Measurements from ENCODE around the gene FBXW2. TPM values are rescaled to one million over a fixed set of nuclear protein-coding genes. Genes with fewer than 3 reads are reported as not detected.

The FBXW2 gene, protein sequence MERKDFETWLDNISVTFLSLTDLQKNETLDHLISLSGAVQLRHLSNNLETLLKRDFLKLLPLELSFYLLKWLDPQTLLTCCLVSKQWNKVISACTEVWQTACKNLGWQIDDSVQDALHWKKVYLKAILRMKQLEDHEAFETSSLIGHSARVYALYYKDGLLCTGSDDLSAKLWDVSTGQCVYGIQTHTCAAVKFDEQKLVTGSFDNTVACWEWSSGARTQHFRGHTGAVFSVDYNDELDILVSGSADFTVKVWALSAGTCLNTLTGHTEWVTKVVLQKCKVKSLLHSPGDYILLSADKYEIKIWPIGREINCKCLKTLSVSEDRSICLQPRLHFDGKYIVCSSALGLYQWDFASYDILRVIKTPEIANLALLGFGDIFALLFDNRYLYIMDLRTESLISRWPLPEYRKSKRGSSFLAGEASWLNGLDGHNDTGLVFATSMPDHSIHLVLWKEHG
- total RNA-seq = 10 to 100 TPM; 66.7 to 72.7 (median 66.9) TPM

DNA sequence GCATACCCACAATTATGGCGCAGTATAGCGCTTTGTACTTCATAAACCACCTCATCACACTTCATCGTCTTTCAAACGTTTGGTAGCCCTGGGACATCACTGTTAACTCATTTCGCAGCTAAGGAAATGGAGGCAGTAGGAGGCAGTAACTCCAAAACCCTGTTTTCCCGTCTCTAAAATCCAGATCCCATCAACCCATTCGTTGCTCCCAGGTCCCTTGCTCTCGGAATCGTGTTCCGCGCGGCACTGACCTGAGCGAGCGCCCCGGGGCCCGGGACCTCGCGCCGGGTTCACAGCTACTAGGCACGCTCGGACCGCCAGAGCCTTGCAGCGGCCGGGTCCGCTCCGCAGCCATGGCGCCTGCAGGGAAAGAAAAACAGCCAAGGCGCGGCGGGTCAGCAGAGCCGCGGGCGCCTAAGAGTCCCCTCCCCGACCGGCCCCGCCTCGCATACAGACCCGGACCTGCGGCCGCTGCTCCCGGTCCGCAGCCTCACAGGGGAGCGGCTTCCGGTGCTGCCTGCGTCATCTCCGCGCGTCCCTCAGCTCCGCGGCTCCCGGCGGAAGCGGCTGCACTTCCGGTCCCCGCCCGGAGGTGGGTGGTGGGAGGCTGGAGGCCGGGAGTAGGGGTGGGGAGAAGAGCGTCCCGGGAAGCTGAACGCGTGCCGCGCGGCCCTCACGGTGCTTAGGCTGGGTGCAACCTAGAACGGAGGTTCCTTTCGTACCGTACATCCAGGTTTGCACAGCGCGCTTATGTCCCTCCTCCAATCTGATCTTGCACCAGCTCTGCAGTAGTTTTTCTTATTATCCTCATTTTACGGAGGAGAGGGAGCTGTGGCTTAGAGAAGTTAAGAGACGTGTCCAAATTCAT is at the start of gene FBXW2:
TSS of gene FBXW2 (minus strand) at position 519 of the 868 bp plus-strand sequence. CDS start 5,158 bp downstream, outside the sequence.
- H3K27me3 Mint-ChIP-seq (ENCODE audit: low read depth) = no peaks in the 10 kb centered on the region
- DNase-seq = peak; percentile 75
- peaks cover 13% of the 10 kb centered on the region for H3K36me3 Mint-ChIP-seq (ENCODE audit: insufficient read depth)
- H3K9me3 Mint-ChIP-seq = no peaks in the 10 kb centered on the region
- peak; percentile 94 to 96 for ATAC-seq
- peaks cover 49% of the 10 kb centered on the region for H3K4me1 Mint-ChIP-seq (ENCODE audit: low read depth)
- H3K4me3 Mint-ChIP-seq = peak within 1 kb of the TSS; percentile 94

DNA sequence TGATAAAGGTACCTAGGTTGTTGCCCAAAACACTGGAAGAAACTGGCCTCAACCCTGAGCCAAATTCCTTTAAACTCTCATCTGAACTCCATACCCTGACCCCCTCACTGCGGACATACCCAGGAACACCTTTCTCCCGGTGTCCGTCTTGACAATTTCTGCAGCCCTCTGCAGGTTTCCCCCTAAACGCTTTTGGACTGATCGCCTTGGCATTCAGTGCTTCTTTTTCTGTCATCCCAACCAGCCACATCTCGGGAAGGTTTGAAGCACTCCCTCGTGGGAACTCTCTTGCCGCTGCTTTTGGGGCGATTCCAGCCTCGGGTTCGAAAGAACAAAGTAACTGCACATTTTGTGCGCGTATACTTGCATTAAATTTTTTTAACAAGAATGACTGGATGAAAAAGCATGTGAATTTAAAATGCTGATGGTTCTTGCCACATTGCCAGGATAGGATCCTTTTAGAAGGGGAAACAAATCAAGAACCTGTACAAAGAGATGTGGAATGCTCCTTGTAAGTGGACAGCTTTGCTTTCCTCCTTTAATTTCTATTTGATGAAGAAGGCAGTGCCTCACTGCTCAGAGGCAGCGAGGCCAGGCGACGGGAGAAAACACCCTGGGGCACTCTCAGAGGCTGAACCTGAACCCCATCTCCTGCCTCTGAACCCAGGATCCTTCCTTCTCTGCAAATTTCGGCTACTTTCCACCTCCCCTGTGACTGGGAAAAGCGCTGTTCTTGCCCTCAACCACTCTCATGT is 48.9 kb upstream of the FBXW2 start:
- DNase-seq (no peak), ATAC-seq (peak in 1 of 2 donors; percentile 2)
- Mint-ChIP-seq H3K4me3 (peak overlapping the region; percentile 96), H3K9me3 (no peaks in the 10 kb centered on the region), H3K27me3 (ENCODE audit: low read depth) (no peaks in the 10 kb centered on the region), H3K36me3 (ENCODE audit: insufficient read depth) (peaks cover 28% of the 10 kb centered on the region), H3K4me1 (ENCODE audit: low read depth) (peaks cover 78% of the 10 kb centered on the region)

DNA sequence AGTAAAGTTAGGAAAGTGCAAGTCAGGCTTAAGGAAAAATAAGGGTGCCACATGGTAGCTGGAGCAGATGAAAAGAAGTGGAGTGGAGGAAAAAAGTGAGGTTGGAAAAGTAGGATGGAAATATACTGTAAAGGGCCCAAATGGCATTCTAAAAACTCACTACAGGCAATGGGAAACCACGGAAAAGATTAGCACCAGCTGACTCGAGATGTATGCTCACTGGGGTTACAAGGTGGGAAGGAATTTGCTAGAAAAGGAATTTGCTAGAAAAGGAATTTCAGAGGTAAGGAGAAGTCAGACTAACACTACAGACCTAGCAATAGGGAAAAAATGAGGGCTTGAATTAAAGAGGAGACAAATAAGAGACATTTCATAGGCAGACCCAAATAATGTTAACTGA is 45.9 kb upstream of the FBXW2 start:
- Mint-ChIP-seq H3K27me3 (ENCODE audit: low read depth) (no peaks in the 10 kb centered on the region), H3K9me3 (no peaks in the 10 kb centered on the region), H3K36me3 (ENCODE audit: insufficient read depth) (peaks cover 37% of the 10 kb centered on the region), H3K4me1 (ENCODE audit: low read depth) (peaks cover 52% of the 10 kb centered on the region), H3K4me3 (peak overlapping the region; percentile 25)
- no peak for DNase-seq
- ATAC-seq = no peak

DNA sequence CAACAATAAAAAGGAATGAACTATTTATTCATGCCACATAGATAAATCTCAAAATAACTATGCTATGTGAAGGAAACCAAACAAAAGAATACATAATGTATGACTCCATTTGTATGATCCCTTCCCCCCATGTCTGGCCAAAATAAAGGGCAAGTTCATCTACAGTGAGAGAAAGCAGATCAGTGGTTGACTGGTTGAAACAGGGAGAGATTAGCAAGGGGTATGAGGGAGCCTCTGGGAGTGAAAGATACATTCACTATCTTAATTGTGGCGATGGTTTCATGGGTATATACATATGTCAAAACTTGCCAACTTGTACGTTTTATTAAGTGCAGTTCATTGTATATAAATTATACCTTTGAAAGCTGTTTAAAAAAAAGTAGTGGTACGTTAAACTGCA is 44.7 kb upstream of the FBXW2 start:
- Mint-ChIP-seq H3K4me1 (ENCODE audit: low read depth) (peaks cover 41% of the 10 kb centered on the region), H3K4me3 (no peak overlapping the region), H3K9me3 (no peaks in the 10 kb centered on the region), H3K27me3 (ENCODE audit: low read depth) (no peaks in the 10 kb centered on the region), H3K36me3 (ENCODE audit: insufficient read depth) (peaks cover 42% of the 10 kb centered on the region)
- ATAC-seq (no peak), DNase-seq (no peak)

DNA sequence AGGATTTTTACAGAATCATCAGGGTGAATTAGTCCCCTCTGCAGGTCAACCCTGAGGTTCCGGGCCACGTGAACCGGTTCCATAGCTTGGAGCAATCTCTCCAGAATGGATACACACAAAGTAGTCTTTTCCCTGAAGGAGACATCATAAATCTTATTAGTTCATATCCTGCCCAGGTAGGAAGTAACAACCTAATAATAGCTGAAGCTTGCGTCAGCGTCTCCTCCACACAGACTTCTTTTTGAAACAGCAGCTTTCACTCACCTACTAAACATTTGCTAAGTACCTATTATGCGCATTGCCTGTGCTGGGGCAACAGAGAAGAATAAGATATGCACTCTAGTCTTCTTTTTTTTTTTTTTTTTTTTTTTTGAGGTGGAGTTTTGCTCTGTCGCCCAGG is 40.1 kb upstream of the FBXW2 start:
- H3K9me3 Mint-ChIP-seq = no peaks in the 10 kb centered on the region

DNA sequence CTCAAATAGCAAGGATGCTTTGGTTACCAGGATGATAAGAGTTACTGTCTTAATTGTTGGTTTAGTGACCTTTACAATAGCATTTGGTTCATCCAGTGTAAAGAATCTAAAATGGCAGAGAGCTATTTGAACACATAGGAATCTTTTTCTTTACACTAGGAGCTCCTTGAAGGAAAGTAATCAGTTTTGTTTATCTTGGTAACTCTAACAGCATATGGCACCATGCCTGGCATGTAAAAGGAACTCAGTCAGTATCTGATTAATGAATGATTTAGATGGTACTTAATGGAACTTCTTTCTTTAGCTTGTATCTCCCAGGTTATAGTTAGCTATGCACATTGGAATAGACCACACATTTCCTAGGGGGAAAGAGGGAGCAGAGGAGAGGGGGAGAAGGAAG is 39.6 kb upstream of the FBXW2 start:
- H3K4me3 Mint-ChIP-seq = no peak overlapping the region
- H3K9me3 Mint-ChIP-seq = no peaks in the 10 kb centered on the region
- H3K36me3 Mint-ChIP-seq (ENCODE audit: insufficient read depth) = peaks cover 44% of the 10 kb centered on the region
- ATAC-seq = no peak
- no peak for DNase-seq
- peaks cover 7% of the 10 kb centered on the region for H3K4me1 Mint-ChIP-seq (ENCODE audit: low read depth)
- H3K27me3 Mint-ChIP-seq (ENCODE audit: low read depth) = no peaks in the 10 kb centered on the region

More for the DNA sequence above, 40.1 kb upstream of the FBXW2 start:
- ATAC-seq (no peak), DNase-seq (no peak)
- Mint-ChIP-seq H3K4me1 (ENCODE audit: low read depth) (peaks cover 12% of the 10 kb centered on the region), H3K36me3 (ENCODE audit: insufficient read depth) (peaks cover 50% of the 10 kb centered on the region), H3K27me3 (ENCODE audit: low read depth) (no peaks in the 10 kb centered on the region), H3K4me3 (no peak overlapping the region)

DNA sequence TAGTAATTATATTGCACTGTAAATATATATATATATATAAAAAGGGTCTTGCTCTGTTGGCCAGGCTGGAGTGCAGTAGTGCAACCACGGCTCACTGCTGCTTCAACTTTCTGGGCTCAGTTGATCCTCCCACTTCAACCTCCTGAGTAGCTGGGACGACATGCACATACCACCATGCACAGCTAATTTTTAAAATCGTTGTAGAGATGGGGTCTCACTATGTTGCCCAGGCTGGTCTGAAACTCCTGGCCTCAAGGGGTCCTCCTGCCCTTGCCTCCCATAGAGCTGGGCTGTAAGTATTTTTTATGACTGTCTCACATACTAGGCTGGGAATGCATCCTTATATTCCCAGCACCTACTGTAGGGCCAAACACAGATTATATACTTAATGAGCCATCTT is 37.6 kb upstream of the FBXW2 start:
- Mint-ChIP-seq H3K4me3 (no peak overlapping the region), H3K9me3 (no peaks in the 10 kb centered on the region)

DNA sequence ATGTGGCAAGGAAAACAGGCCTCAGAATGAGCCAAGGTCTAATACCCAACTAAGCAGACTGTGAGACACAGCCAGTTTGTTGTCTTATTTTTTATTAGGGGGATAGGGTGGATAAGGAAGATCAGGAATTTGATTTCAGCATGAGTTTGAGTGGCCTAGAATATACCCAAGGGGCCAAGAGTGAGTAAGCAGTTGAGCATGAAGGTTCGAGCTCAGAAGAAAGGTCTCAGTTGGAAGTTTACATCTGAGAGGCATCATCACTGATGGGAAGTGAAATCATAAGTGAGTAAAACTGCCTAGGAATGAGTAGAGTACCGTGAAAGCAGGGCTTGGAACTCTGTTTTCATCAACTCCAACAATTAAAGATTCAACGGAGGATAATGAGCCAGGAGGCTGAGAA is 36.9 kb upstream of the FBXW2 start:
- Mint-ChIP-seq H3K27me3 (ENCODE audit: low read depth) (no peaks in the 10 kb centered on the region), H3K9me3 (no peaks in the 10 kb centered on the region), H3K4me1 (ENCODE audit: low read depth) (peaks cover 2% of the 10 kb centered on the region), H3K4me3 (no peak overlapping the region), H3K36me3 (ENCODE audit: insufficient read depth) (peaks cover 44% of the 10 kb centered on the region)
- ATAC-seq (no peak), DNase-seq (no peak)

More for the DNA sequence above, 37.6 kb upstream of the FBXW2 start:
- peaks cover 45% of the 10 kb centered on the region for H3K36me3 Mint-ChIP-seq (ENCODE audit: insufficient read depth)
- ATAC-seq = no peak
- no peaks in the 10 kb centered on the region for H3K27me3 Mint-ChIP-seq (ENCODE audit: low read depth)
- peaks cover 3% of the 10 kb centered on the region for H3K4me1 Mint-ChIP-seq (ENCODE audit: low read depth)
- DNase-seq = no peak

DNA sequence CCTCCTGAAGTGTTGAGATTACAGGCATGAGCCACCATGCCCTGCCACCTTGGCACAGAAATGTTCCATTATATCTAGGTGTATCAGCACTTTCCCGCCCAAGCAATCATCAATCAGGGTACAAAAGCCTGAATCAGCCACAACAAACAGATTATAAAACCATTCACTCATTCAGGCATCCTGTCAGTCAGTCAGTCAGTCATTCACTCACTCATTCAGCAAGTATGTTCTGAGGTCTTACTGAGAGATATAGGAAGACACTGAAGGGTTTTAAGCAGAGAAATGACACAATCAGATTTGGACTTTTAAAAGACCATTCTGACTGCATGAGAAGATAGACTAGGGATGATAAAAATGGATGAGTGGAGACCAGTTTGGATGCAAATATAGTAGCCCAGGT is 36.4 kb upstream of the FBXW2 start:
- H3K4me1 Mint-ChIP-seq (ENCODE audit: low read depth) = peaks cover 3% of the 10 kb centered on the region
- H3K4me3 Mint-ChIP-seq = no peak overlapping the region
- DNase-seq (no peak), ATAC-seq (no peak)
- H3K27me3 Mint-ChIP-seq (ENCODE audit: low read depth) = no peaks in the 10 kb centered on the region
- H3K36me3 Mint-ChIP-seq (ENCODE audit: insufficient read depth) = peaks cover 45% of the 10 kb centered on the region
- H3K9me3 Mint-ChIP-seq = no peaks in the 10 kb centered on the region

DNA sequence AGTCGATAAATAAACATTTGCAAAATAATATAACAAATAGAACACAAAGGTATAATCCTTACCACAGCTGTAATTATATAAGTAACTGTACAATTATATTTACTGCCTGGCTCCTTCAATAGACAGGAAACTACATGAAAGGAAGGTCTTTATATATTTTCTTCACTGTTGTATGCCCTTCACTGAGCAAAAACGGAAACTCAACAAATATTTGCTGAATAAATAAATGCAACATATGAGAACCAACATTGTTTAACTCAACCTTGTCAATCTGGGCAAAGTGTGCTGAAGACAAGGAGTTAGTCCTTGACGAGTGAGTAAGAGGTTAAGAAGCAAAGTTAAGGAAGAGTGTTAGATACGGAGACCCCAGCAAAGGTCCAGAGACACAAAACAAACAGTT is 26.9 kb upstream of the FBXW2 start:
- ATAC-seq (no peak), DNase-seq (no peak)
- peaks cover 59% of the 10 kb centered on the region for H3K36me3 Mint-ChIP-seq (ENCODE audit: insufficient read depth)
- H3K4me1 Mint-ChIP-seq (ENCODE audit: low read depth) = peaks cover 2% of the 10 kb centered on the region
- H3K9me3 Mint-ChIP-seq = no peaks in the 10 kb centered on the region
- no peak overlapping the region for H3K4me3 Mint-ChIP-seq
- H3K27me3 Mint-ChIP-seq (ENCODE audit: low read depth) = no peaks in the 10 kb centered on the region

DNA sequence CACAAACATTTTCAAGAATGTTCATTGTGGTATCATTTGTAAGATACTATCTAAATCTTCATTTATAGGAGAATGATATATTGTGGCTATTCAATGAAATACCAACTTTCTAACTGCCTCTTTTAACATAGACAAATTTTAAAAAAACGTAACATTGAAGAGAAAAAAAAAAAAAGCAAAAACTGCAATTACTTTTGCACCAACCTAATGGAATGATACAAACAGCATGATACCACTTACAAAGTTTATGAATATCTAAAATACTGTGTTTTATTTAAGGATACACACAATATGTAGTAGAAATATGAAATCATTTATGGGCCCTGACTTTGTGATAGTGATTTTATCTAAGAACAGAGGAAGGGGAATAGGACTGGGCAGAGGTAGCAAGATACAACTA is 25.4 kb upstream of the FBXW2 start:
- H3K4me1 Mint-ChIP-seq (ENCODE audit: low read depth) = peaks cover 1% of the 10 kb centered on the region
- no peaks in the 10 kb centered on the region for H3K9me3 Mint-ChIP-seq
- ATAC-seq (no peak), DNase-seq (no peak)
- H3K36me3 Mint-ChIP-seq (ENCODE audit: insufficient read depth) = peaks cover 54% of the 10 kb centered on the region
- H3K27me3 Mint-ChIP-seq (ENCODE audit: low read depth) = no peaks in the 10 kb centered on the region
- H3K4me3 Mint-ChIP-seq = no peak overlapping the region

DNA sequence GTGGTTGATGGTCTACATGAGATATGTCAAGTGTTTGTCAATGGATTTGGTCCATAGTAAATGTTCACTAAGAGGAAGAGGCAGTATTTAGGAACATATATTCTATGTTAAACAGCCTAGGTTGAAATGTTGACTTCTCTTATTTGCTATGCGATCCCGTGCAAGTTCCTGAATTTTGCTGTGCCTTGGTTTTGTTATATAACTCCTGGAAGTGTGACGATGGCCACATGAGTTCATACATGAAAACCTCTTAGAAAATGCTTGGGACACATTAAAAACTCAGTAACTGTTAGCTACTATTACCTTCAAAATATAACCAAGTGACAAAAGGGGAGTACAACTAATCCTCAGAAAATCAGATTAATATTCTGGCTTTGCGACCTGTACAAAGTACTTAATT is 21.9 kb upstream of the FBXW2 start:
- Mint-ChIP-seq H3K4me3 (no peak overlapping the region), H3K9me3 (peaks cover 5% of the 10 kb centered on the region), H3K36me3 (ENCODE audit: insufficient read depth) (peaks cover 44% of the 10 kb centered on the region), H3K27me3 (ENCODE audit: low read depth) (no peaks in the 10 kb centered on the region), H3K4me1 (ENCODE audit: low read depth) (peaks cover 1% of the 10 kb centered on the region)
- no peak for DNase-seq
- no peak for ATAC-seq

DNA sequence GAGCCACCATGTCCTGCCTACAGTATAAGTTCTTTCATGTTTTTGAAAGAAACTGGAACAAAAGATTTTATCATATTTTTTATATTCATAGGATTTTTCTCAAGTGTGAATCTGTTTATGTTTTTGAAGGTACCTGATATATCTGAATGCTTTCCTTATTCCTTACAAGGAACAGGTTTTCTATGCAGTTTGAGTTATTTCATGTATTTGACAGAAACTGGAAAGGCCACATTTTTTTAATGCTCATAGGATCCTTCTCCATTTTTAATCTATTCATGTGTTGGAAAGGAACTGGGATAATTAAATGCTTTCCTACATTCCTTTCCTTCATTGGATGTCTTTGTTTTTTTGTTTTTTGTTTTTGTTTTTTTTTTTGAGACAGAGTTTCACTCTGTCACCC is 15.7 kb upstream of the FBXW2 start:
- peaks cover 1% of the 10 kb centered on the region for H3K4me1 Mint-ChIP-seq (ENCODE audit: low read depth)
- no peaks in the 10 kb centered on the region for H3K27me3 Mint-ChIP-seq (ENCODE audit: low read depth)
- H3K36me3 Mint-ChIP-seq (ENCODE audit: insufficient read depth) = peaks cover 26% of the 10 kb centered on the region
- H3K9me3 Mint-ChIP-seq = peaks cover 39% of the 10 kb centered on the region
- no peak for ATAC-seq
- no peak for DNase-seq
- H3K4me3 Mint-ChIP-seq = no peak overlapping the region
